SK-N-SH (cell line): Measurements from ENCODE around the gene ACVR1C. TPM values are rescaled to one million over a fixed set of nuclear protein-coding genes. Genes with fewer than 3 reads are reported as not detected.
"Not testable (repeated sequence)": the region's sequence is repeated elsewhere in the genome, so short reads cannot be mapped to it uniquely, and the experiment has no call there.

Experiments used
- CTCF ChIA-PET: fragments of 300-600, 350-600 bp; formaldehyde crosslinking; extraction: SDS; loops from one replicate; lab custom pipeline; 2021; lab: Yijun Ruan, JAX
- POLR2A ChIA-PET: fragments of 350-600 bp; sonication (Branson Sonifier 250); formaldehyde crosslinking; extraction: SDS; loops from one replicate; lab custom pipeline; 2020; ENCODE audit warnings: antibody characterized with exemption, inconsistent platforms; lab: Yijun Ruan, JAX
- DNase-seq: peaks from one replicate; pipeline ENCODE4 v3.0.0; 2012
- H2AFZ ChIP-seq: fragments of 200-600 bp; sonication (generic); 2 replicates; pipeline ENCODE4 v1.8.1; 2016; ENCODE audit warnings: antibody characterized with exemption, mild to moderate bottlenecking, low read depth
- H3F3A ChIP-seq: fragments of 200-600 bp; sonication (generic); replicated peaks from 2 replicates; pipeline ENCODE3; 2016; ENCODE audit warnings: antibody characterized with exemption, mild to moderate bottlenecking; ENCODE audit not compliant: insufficient read depth
- H3K27ac ChIP-seq, 2 experiments: fragments of 200-500 bp in 1 of 2; fragments of 200-600 bp in 1 of 2; sonication (Bioruptor generic) in 1 of 2; sonication (generic), shearing (Covaris generic) in 1 of 2; 2 replicates each; pipeline versions ENCODE4 v1.5.1 to v1.6.1; 2014 to 2016; ENCODE audit warnings: low read depth in 2 of 2, inconsistent platforms in 1 of 2, low read length in 1 of 2, mild to moderate bottlenecking in 1 of 2, mixed read lengths in 1 of 2
- H3K27me3 ChIP-seq: fragments of 200-600 bp; sonication (generic), shearing (Covaris generic); 2 replicates; pipeline ENCODE4 v1.6.1; 2016; ENCODE audit warnings: mixed run types; ENCODE audit not compliant: insufficient read depth
- H3K36me3 ChIP-seq, 2 experiments: fragments of 200-500 bp in 1 of 2; fragments of 200-600 bp in 1 of 2; sonication (Bioruptor generic) in 1 of 2; sonication (generic) in 1 of 2; replicated peaks in 1 of 2; 2 replicates each; pipeline versions ENCODE3 to v1.5.1; 2014 to 2016; ENCODE audit warnings: low read length in 1 of 2, mild to moderate bottlenecking in 1 of 2; ENCODE audit not compliant: insufficient read depth in 2 of 2, control insufficient read depth in 1 of 2
- H3K4me1 ChIP-seq, 2 experiments: fragments of 200-500 bp in 1 of 2; fragments of 200-600 bp in 1 of 2; sonication (Bioruptor generic) in 1 of 2; sonication (generic), shearing (Covaris generic) in 1 of 2; 2 replicates each; pipeline versions ENCODE4 v1.5.1 to v1.6.1; 2014 to 2016; ENCODE audit warnings: low read depth in 1 of 2, low read length in 1 of 2, mixed run types in 1 of 2; ENCODE audit not compliant: insufficient read depth in 2 of 2, control insufficient read depth in 1 of 2
- H3K4me2 ChIP-seq: fragments of 200-600 bp; sonication (generic), shearing (Covaris generic); 2 replicates; pipeline ENCODE4 v1.6.1; 2017; ENCODE audit warnings: mixed run types
- H3K4me3 ChIP-seq, 2 experiments: fragments of 200-500 bp in 1 of 2; fragments of 200-600 bp in 1 of 2; sonication (Bioruptor generic) in 1 of 2; sonication (generic), shearing (Covaris generic) in 1 of 2; 2 replicates each; pipeline versions ENCODE4 v1.5.1 to v1.8.1; 2014 to 2016; ENCODE audit warnings: low read depth in 2 of 2, inconsistent platforms in 1 of 2, low read length in 1 of 2, mild to moderate bottlenecking in 1 of 2, mixed read lengths in 1 of 2, moderate library complexity in 1 of 2
- H3K79me2 ChIP-seq: fragments of 200-600 bp; sonication (generic); 2 replicates; pipeline ENCODE4 v1.8.1; 2017; ENCODE audit warnings: mild to moderate bottlenecking; ENCODE audit not compliant: insufficient read depth
- H3K9ac ChIP-seq: fragments of 200-600 bp; sonication (generic); 2 replicates; pipeline ENCODE4 v1.6.1; 2017; ENCODE audit warnings: mixed run types
- H3K9me2 ChIP-seq: fragments of 200-600 bp; sonication (generic); 2 replicates; pipeline ENCODE4 v1.6.1; 2017; ENCODE audit warnings: mixed run types
- H3K9me3 ChIP-seq: fragments of 200-600 bp; sonication (generic); 2 replicates; pipeline ENCODE4 v1.6.1; 2017; ENCODE audit warnings: mixed run types, mild to moderate bottlenecking, moderate library complexity
- H4K20me1 ChIP-seq: fragments of 200-600 bp; sonication (generic); 2 replicates; pipeline ENCODE4 v1.6.1; 2017; ENCODE audit warnings: mild to moderate bottlenecking, mixed run types; ENCODE audit not compliant: insufficient read depth
- CHD2 ChIP-seq: fragments of 150-350 bp; IDR thresholded peaks from 2 replicates; pipeline ENCODE4 v1.6.1; 2018; ENCODE audit warnings: low read length; ENCODE audit not compliant: partially characterized antibody
- ELF1 ChIP-seq: IDR thresholded peaks from 2 replicates; pipeline ENCODE4 v1.4.0; 2012
- FOXJ3 ChIP-seq: sonication (generic); formaldehyde crosslinking; IDR thresholded peaks from 2 replicates; pipeline ENCODE4 v1.5.1; 2020; ENCODE audit warnings: mild to moderate bottlenecking, missing genetic modification reagents
- FOXM1 ChIP-seq: IDR thresholded peaks from 2 replicates; pipeline ENCODE4 v1.4.0; 2012; ENCODE audit warnings: low read depth, mild to moderate bottlenecking
- GABPA ChIP-seq: IDR thresholded peaks from 2 replicates; pipeline ENCODE4 v1.4.0; 2012; ENCODE audit warnings: low read depth, mild to moderate bottlenecking
- GATA2 ChIP-seq: sonication (generic); formaldehyde crosslinking; IDR thresholded peaks from 2 replicates; pipeline ENCODE4 v1.5.0; 2020; ENCODE audit warnings: mild to moderate bottlenecking, missing genetic modification reagents
- IRF3 ChIP-seq: fragments of 150-350 bp; IDR thresholded peaks from 2 replicates; pipeline ENCODE4 v1.6.1; 2016; ENCODE audit warnings: mild to moderate bottlenecking, low read depth, low read length
- MXI1 ChIP-seq: IDR thresholded peaks from 2 replicates; pipeline ENCODE4 v1.6.1; 2012; ENCODE audit warnings: mild to moderate bottlenecking, low read depth, low read length, improper control_type of control experiment
- NFIC ChIP-seq: IDR thresholded peaks from 2 replicates; pipeline ENCODE4 v1.4.0; 2012; ENCODE audit warnings: borderline replicate concordance
- PBX3 ChIP-seq: IDR thresholded peaks from 2 replicates; pipeline ENCODE4; 2012
- POLR2AphosphoS5 ChIP-seq: IDR thresholded peaks from 2 replicates; pipeline ENCODE4 v1.6.1; 2012; ENCODE audit warnings: low read depth, low read length
- RAD21 ChIP-seq: IDR thresholded peaks from 2 replicates; pipeline ENCODE4 v1.6.1; 2012; ENCODE audit warnings: mild to moderate bottlenecking, low read length
- RCOR1 ChIP-seq: fragments of 150-350 bp; IDR thresholded peaks from 2 replicates; pipeline ENCODE4 v1.6.1; 2017; ENCODE audit warnings: antibody characterized with exemption, low read length
- REST ChIP-seq: IDR thresholded peaks from 2 replicates; pipeline ENCODE4 v1.6.1; 2012; ENCODE audit warnings: mild to moderate bottlenecking, low read depth, low read length, moderate library complexity
- RFX5 ChIP-seq: IDR thresholded peaks from 2 replicates; pipeline ENCODE4 v1.6.1; 2012; ENCODE audit warnings: mild to moderate bottlenecking, improper control_type of control experiment, low read length
- RXRA ChIP-seq: IDR thresholded peaks from 2 replicates; pipeline ENCODE4 v1.4.0; 2012; ENCODE audit warnings: low read depth, mild to moderate bottlenecking, borderline replicate concordance
- SIN3A ChIP-seq: IDR thresholded peaks from 2 replicates; pipeline ENCODE4 v1.6.1; 2012; ENCODE audit warnings: low read depth, mild to moderate bottlenecking, low read length, moderate library complexity, borderline replicate concordance
- SMC3 ChIP-seq: IDR thresholded peaks from 2 replicates; pipeline ENCODE4 v1.6.1; 2012; ENCODE audit warnings: low read depth, low read length, improper control_type of control experiment
- TAF1 ChIP-seq: IDR thresholded peaks from 2 replicates; pipeline ENCODE4 v1.6.1; 2012; ENCODE audit warnings: low read depth, mild to moderate bottlenecking, low read length, moderate library complexity, borderline replicate concordance
- YY1 ChIP-seq: IDR thresholded peaks from 2 replicates; pipeline ENCODE4 v1.4.0; 2012; ENCODE audit warnings: low read depth, mild to moderate bottlenecking
- WGBS: methylation state at CpG from one replicate; pipeline ENCODE4 v1.1.6; 2017; ENCODE audit warnings: low lambda C conversion rate; 5-methylcytosine and 5-hydroxymethylcytosine counted together
- polyA plus RNA-seq, 3 experiments: library from polyadenylated mRNA; depleted of rRNA; stranded (reverse); fragments of >200 nt; gene quantifications; 2 replicates each; pipeline ENCODE4 v1.2.3, GENCODE V29; 2012

ACVR1C gene
- polyA plus RNA-seq, 1 of the 3 experiments (the other 2 are of a cell fraction), result 0.03 TPM

- H3K9me2 ChIP-seq, H3K4me2 ChIP-seq, H3K79me2 ChIP-seq, H3K4me3 ChIP-seq, H3K9me3 ChIP-seq, H3K27ac ChIP-seq, H3F3A ChIP-seq, H2AFZ ChIP-seq, H3K4me1 ChIP-seq, H3K27me3 ChIP-seq, H3K36me3 ChIP-seq, POLR2A ChIA-PET, H4K20me1 ChIP-seq, DNase-seq, H3K9ac ChIP-seq: not testable (repeated sequence)
- CTCF ChIA-PET, result interaction anchor here (0.6 kb wide), 1 partner anchor 20 kb away, joined by 3 read pairs; no protein-coding TSS in a partner anchor
- WGBS, result 47% methylated on average over 10 of the region's 10 CpGs
These were observed 62.6 kb downstream of the ACVR1C start for GRCh38 chr2:157566113-157566512.

GRCh38 chr2:157565550-157565949, 63.1 kb downstream of the ACVR1C start:
- Histone ChIP-seq H2AFZ (no peak overlapping the region), H3F3A (no peaks in the 10 kb centered on the region), H3K9ac (no peak overlapping the region), H3K9me3 (no peaks in the 10 kb centered on the region), H4K20me1 (no peaks in the 10 kb centered on the region), H3K27ac (no peak overlapping the region), H3K36me3 (no peaks in the 10 kb centered on the region), H3K4me1 (no peaks in the 10 kb centered on the region), H3K79me2 (no peaks in the 10 kb centered on the region), H3K4me2 (no peak overlapping the region), H3K4me3 (no peak overlapping the region), H3K27me3 (no peaks in the 10 kb centered on the region), H3K9me2 (no peaks in the 10 kb centered on the region)
- no peak for TF ChIP-seq RXRA
- TF ChIP-seq NFIC, result no peak
- TF ChIP-seq SMC3, result no peak
- no peak for TF ChIP-seq YY1
- TF ChIP-seq RFX5, result no peak
- TF ChIP-seq MXI1, result no peak
- TF ChIP-seq TAF1, result no peak
- TF ChIP-seq POLR2AphosphoS5, result no peak
- TF ChIP-seq ELF1, result no peak
- no peak for TF ChIP-seq FOXJ3
- no peak for TF ChIP-seq CHD2
- POLR2A ChIA-PET, result no interaction called here
- DNase-seq, result no peak
- CTCF ChIA-PET, result interaction anchor here (0.6 kb wide), 1 partner anchor 21 kb away, joined by 3 read pairs; no protein-coding TSS in a partner anchor
- WGBS, result 24% methylated on average over 5 of the region's 5 CpGs

GRCh38 chr2:157559890-157560289, 68.8 kb downstream of the ACVR1C start:
- Histone ChIP-seq H3K9ac (no peak overlapping the region), H4K20me1 (no peaks in the 10 kb centered on the region), H2AFZ (no peak overlapping the region), H3K4me3 (no peak overlapping the region), H3K4me2 (no peak overlapping the region), H3K27ac (no peak overlapping the region), H3F3A (no peaks in the 10 kb centered on the region), H3K36me3 (no peaks in the 10 kb centered on the region), H3K9me2 (no peaks in the 10 kb centered on the region), H3K9me3 (no peaks in the 10 kb centered on the region), H3K27me3 (no peaks in the 10 kb centered on the region), H3K79me2 (no peaks in the 10 kb centered on the region), H3K4me1 (no peaks in the 10 kb centered on the region)
- no peak for DNase-seq
- ChIA-PET POLR2A (no interaction called here), CTCF (no interaction called here)
- 6% methylated on average over 2 of the region's 2 CpGs for WGBS
- no peak for TF ChIP-seq RCOR1
- no peak for TF ChIP-seq FOXM1
- TF ChIP-seq FOXJ3, result no peak
- no peak for TF ChIP-seq GABPA
- no peak for TF ChIP-seq RAD21
- TF ChIP-seq SIN3A, result no peak
- TF ChIP-seq GATA2, result no peak
- no peak for TF ChIP-seq POLR2AphosphoS5
- TF ChIP-seq PBX3, result no peak
- TF ChIP-seq REST, result no peak
- no peak for TF ChIP-seq IRF3
- TF ChIP-seq RFX5, result no peak
